K562 (cell line): ENCODE measurements around the gene PRKCQ. TPM values are rescaled to one million over a fixed set of nuclear protein-coding genes. Genes with fewer than 3 reads are reported as not detected.

Experiments
- CSDE1 ChIP-seq, 2 experiments: fragments of 450-650 bp; IDR thresholded peaks; 2 replicates each; pipeline ENCODE4 v1.6.1; 2016; ENCODE audit warnings: mild to moderate bottlenecking in 1 of 2
- ELF1 ChIP-seq: fragments of 200-800 bp; sonication (Bioruptor generic); IDR thresholded peaks from 2 replicates; pipeline ENCODE4 v1.6.1; 2016; ENCODE audit warnings: missing genetic modification characterization, missing compliant biosample characterization
- HLTF ChIP-seq: fragments of 450-650 bp; IDR thresholded peaks from 2 replicates; pipeline ENCODE4 v1.6.1; 2016
- HNRNPK ChIP-seq: fragments of 200-400 bp; formaldehyde crosslinking; IDR thresholded peaks from one replicate; pipeline ENCODE4 v1.6.1; 2018; ENCODE audit warnings: mild to moderate bottlenecking, low read depth, low read length; ENCODE audit not compliant: poor library complexity, severe bottlenecking
- ILK ChIP-seq: fragments of 450-650 bp; IDR thresholded peaks from 2 replicates; pipeline ENCODE4 v1.6.1; 2016; ENCODE audit warnings: missing genetic modification characterization, low read depth, mild to moderate bottlenecking, missing compliant biosample characterization, moderate library complexity, borderline replicate concordance
- KDM4B ChIP-seq, 2 experiments: fragments of 450-650 bp in 1 of 2; sonication (generic) in 1 of 2; IDR thresholded peaks; 2 replicates each; pipeline ENCODE4 v1.6.1; 2016 to 2017; ENCODE audit warnings: borderline replicate concordance in 2 of 2, antibody characterized with exemption in 1 of 2, low read depth in 1 of 2, mild to moderate bottlenecking in 1 of 2
- MTF1 ChIP-seq: fragments of 250-450 bp; sonication (Bioruptor Pico); IDR thresholded peaks from 2 replicates; pipeline ENCODE4 v1.9.0; 2021; ENCODE audit warnings: moderate library complexity, mild to moderate bottlenecking, inconsistent platforms, borderline replicate concordance
- MYBL2 ChIP-seq, 2 experiments: fragments of 450-650 bp in 1 of 2; sonication (generic) in 1 of 2; formaldehyde crosslinking in 1 of 2; IDR thresholded peaks; 2 replicates each; pipeline versions ENCODE4 v1.6.1 to v1.8.1; 2017 to 2022; ENCODE audit warnings: borderline replicate concordance in 1 of 2, inconsistent platforms in 1 of 2, low read depth in 1 of 2, mild to moderate bottlenecking in 1 of 2, missing genetic modification reagents in 1 of 2, moderate library complexity in 1 of 2
- NCOA4 ChIP-seq: fragments of 450-650 bp; IDR thresholded peaks from 2 replicates; pipeline ENCODE4 v1.6.1; 2018; ENCODE audit warnings: mild to moderate bottlenecking; ENCODE audit not compliant: partially characterized antibody
- PHTF2 ChIP-seq: fragments of 250-450 bp; sonication (Bioruptor Pico); IDR thresholded peaks from 2 replicates; pipeline ENCODE4 v1.5.0; 2021; ENCODE audit warnings: mild to moderate bottlenecking
- RBM39 ChIP-seq: fragments of 200-400 bp; formaldehyde crosslinking; optimal IDR thresholded peaks from 2 replicates; pipeline ENCODE3; 2018; ENCODE audit warnings: low read depth, low read length
- SNIP1 ChIP-seq: fragments of 450-650 bp; IDR thresholded peaks from 2 replicates; pipeline ENCODE4 v1.7.1; 2017; ENCODE audit warnings: low read depth, mild to moderate bottlenecking
- TAF15 ChIP-seq: fragments of 200-400 bp; formaldehyde crosslinking; IDR thresholded peaks from 2 replicates; pipeline ENCODE4 v1.6.1; 2017; ENCODE audit warnings: mild to moderate bottlenecking, low read depth, low read length, moderate library complexity
- TAL1 ChIP-seq: fragments of 450-650 bp; IDR thresholded peaks from 2 replicates; pipeline ENCODE4 v1.6.1; 2016; ENCODE audit warnings: mild to moderate bottlenecking
- TBL1XR1 ChIP-seq, 2 experiments: IDR thresholded peaks; 2 replicates each; pipeline ENCODE4 v1.6.1; 2012; ENCODE audit warnings: improper control_type of control experiment in 2 of 2, low read length in 2 of 2, mild to moderate bottlenecking in 1 of 2
- TCF7L2 ChIP-seq: fragments of 150-350 bp; IDR thresholded peaks from 2 replicates; pipeline ENCODE4 v1.6.1; 2016; ENCODE audit warnings: low read depth, mild to moderate bottlenecking, low read length, moderate library complexity
- TSC22D4 ChIP-seq: fragments of 450-650 bp; IDR thresholded peaks from 2 replicates; pipeline ENCODE4 v1.6.1; 2016; ENCODE audit warnings: missing genetic modification characterization, missing biosample characterization, control low read depth
- UBTF ChIP-seq, 2 experiments: IDR thresholded peaks; 2 replicates each; pipeline ENCODE4 v1.6.1; 2012; ENCODE audit warnings: improper control_type of control experiment in 2 of 2, low read depth in 2 of 2, low read length in 2 of 2, borderline replicate concordance in 1 of 2
- ZBTB49 ChIP-seq: sonication (generic); formaldehyde crosslinking; IDR thresholded peaks from 2 replicates; pipeline ENCODE4 v1.8.0; 2022; ENCODE audit warnings: missing genetic modification reagents, mild to moderate bottlenecking, borderline replicate concordance
- ZNF124 ChIP-seq: sonication (generic); formaldehyde crosslinking; IDR thresholded peaks from 2 replicates; pipeline ENCODE4 v1.8.1; 2022; ENCODE audit warnings: missing genetic modification reagents
- ZNF133 ChIP-seq: fragments of 250-450 bp; sonication (Bioruptor Pico); IDR thresholded peaks from 2 replicates; pipeline ENCODE4 v1.4.0; 2020; ENCODE audit warnings: mild to moderate bottlenecking
- ZNF224 ChIP-seq: sonication (generic); formaldehyde crosslinking; IDR thresholded peaks from 2 replicates; pipeline ENCODE4 v1.8.0; 2022; ENCODE audit warnings: mild to moderate bottlenecking, missing genetic modification reagents
- ZNF384 ChIP-seq: IDR thresholded peaks from 2 replicates; pipeline ENCODE4 v1.6.1; 2012; ENCODE audit warnings: low read depth, low read length, improper control_type of control experiment
- polyA plus RNA-seq, 8 experiments: library from polyadenylated mRNA; depleted of rRNA in 4 of 8; stranded (reverse) in 5 of 8; unstranded in 3 of 8; fragments of >200 nt; fragmentation: Nextera tagmentation in 2 of 8; fragmentation: Illumina TruSeq in 1 of 8; extraction: Ambion mirVana in 2 of 8; extraction: Trizol in 1 of 8; gene quantifications; 2 replicates each; pipeline versions ENCODE4 v1.2.1 to v1.2.3, GENCODE V29; 2011 to 2014; ENCODE audit warnings: inconsistent platforms in 1 of 8, missing spikeins in 1 of 8
- total RNA-seq, 7 experiments: library from RNA; depleted of rRNA in 6 of 7; stranded (reverse); fragments of >200 nt in 6 of 7; fragmentation: Illumina TruSeq in 2 of 7; extraction: Trizol in 2 of 7; gene quantifications; 2 replicates each; pipeline versions ENCODE4 v1.2.1 to v1.2.3, GENCODE V29; 2011 to 2021; ENCODE audit warnings: low replicate concordance in 1 of 7
- TF ChIP-seq, protein P1 (sequence below): fragments of 250-450 bp; sonication (Bioruptor Pico); IDR thresholded peaks from 2 replicates; pipeline ENCODE4 v1.8.0; 2022; ENCODE audit warnings: inconsistent platforms

The PRKCQ gene
- total and polyA plus RNA-seq, 9 of the 15 experiments (the other 6 are each of a cell fraction or from before 2014, with no cell fraction given) = 4.4 to 23.3 (median 14.6) TPM

- no peak for TF ChIP-seq HNRNPK
- TF ChIP-seq UBTF (IDR thresholded peaks at IDR 0.05; ENCODE audit: borderline replicate concordance in 1 of 2, low read depth in 2 of 2, low read length in 2 of 2) = 0 out of 4 replicates have a peak, but pooled peaks of 1 of the 2 experiments have one; percentile 31
- TF ChIP-seq SNIP1 = no peak
- peak; percentile 91 for TF ChIP-seq TAL1
- no peak for TF ChIP-seq MTF1 (CRISPR knock-in tag)
- no peak for TF ChIP-seq HLTF
- TF ChIP-seq MYBL2 (IDR thresholded peaks at IDR 0.05; ENCODE audit: low read depth) = no peak
- TF ChIP-seq MYBL2 (CRISPR knock-in tag; IDR thresholded peaks at IDR 0.05; ENCODE audit: borderline replicate concordance) = no peak
- TF ChIP-seq ILK = no peak
- TF ChIP-seq RBM39 = no peak
- TF ChIP-seq, protein P1, sequence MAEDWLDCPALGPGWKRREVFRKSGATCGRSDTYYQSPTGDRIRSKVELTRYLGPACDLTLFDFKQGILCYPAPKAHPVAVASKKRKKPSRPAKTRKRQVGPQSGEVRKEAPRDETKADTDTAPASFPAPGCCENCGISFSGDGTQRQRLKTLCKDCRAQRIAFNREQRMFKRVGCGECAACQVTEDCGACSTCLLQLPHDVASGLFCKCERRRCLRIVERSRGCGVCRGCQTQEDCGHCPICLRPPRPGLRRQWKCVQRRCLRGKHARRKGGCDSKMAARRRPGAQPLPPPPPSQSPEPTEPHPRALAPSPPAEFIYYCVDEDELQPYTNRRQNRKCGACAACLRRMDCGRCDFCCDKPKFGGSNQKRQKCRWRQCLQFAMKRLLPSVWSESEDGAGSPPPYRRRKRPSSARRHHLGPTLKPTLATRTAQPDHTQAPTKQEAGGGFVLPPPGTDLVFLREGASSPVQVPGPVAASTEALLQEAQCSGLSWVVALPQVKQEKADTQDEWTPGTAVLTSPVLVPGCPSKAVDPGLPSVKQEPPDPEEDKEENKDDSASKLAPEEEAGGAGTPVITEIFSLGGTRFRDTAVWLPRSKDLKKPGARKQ = no peak
- TF ChIP-seq NCOA4 = no peak
- TF ChIP-seq ZBTB49 (CRISPR knock-in tag) = no peak
- TF ChIP-seq ZNF384 = 0 out of 2 replicates have a peak, but pooled peaks have one; percentile 24
- TF ChIP-seq KDM4B (IDR thresholded peaks at IDR 0.05; ENCODE audit: borderline replicate concordance in 2 of 2, low read depth in 1 of 2) = no peak
- TF ChIP-seq CSDE1 (IDR thresholded peaks at IDR 0.05) = no peak
- no peak for TF ChIP-seq TSC22D4 (tag)
- TF ChIP-seq PHTF2 (CRISPR knock-in tag) = no peak
- TF ChIP-seq ZNF133 (CRISPR knock-in tag) = no peak
- TF ChIP-seq ZNF224 (CRISPR knock-in tag) = no peak
- no peak for TF ChIP-seq ELF1
- TF ChIP-seq ZNF124 (CRISPR knock-in tag) = no peak
- TF ChIP-seq TAF15 = no peak
- TF ChIP-seq TBL1XR1 (IDR thresholded peaks at IDR 0.05; ENCODE audit: low read length in 2 of 2) = peak in 1 of 2 experiments; percentile 70; a peak in 1 of 4 replicates
- TF ChIP-seq TCF7L2 = no peak
Observed at GRCh38 chr10:6473430-6473829, 106.6 kb downstream of the PRKCQ start (continued).
